D721Med (cell line): ENCODE results near the gene SEPTIN8.

Source experiments
- DNase-seq: peaks from one replicate; pipeline ENCODE4 v3.0.0; 2011; ENCODE audit warnings: low spot score; ENCODE audit not compliant: insufficient read length
- FAIRE-seq: peaks from 2 replicates; lab custom pipeline; 2011; peaks lifted over from hg19 to GRCh38; lab: Jason Lieb, UNC
- CTCF ChIP-seq: IDR thresholded peaks from 2 replicates; pipeline ENCODE4 v1.5.1; 2012; ENCODE audit warnings: mild to moderate bottlenecking, control low read depth; ENCODE audit not compliant: insufficient read depth; ENCODE audit errors: missing control alignments

SEPTIN8 gene

GRCh38 chr5:132816083-132816482, 39.0 kb upstream of the SEPTIN8 start:
- no peak for TF ChIP-seq CTCF
- FAIRE-seq (no peak), DNase-seq (no peak)

- FAIRE-seq: no peak
- TF ChIP-seq CTCF: no peak
- no peak for DNase-seq
Observed at GRCh38 chr5:132815454-132815853, 38.4 kb upstream of the SEPTIN8 start.

- FAIRE-seq: no peak
- no peak for TF ChIP-seq CTCF
Observed at GRCh38 chr5:132814503-132815294, 37.7 kb upstream of the SEPTIN8 start.

GRCh38 chr5:132813599-132814502, 36.8 kb upstream of the SEPTIN8 start:
- no peak for FAIRE-seq
- no peak for DNase-seq
- TF ChIP-seq CTCF: no peak

More at GRCh38 chr5:132814503-132815294, 37.7 kb upstream of the SEPTIN8 start:
- DNase-seq: no peak

- peak; percentile 73 for DNase-seq
- FAIRE-seq: no peak
- TF ChIP-seq CTCF: no peak
Observed at GRCh38 chr5:132812781-132813598, 36.0 kb upstream of the SEPTIN8 start, which contains the start of gene SOWAHA. SOWAHA (plus strand) TSS chr5:132813302; CDS start chr5:132813622, 320 bp downstream.

GRCh38 chr5:132812123-132812765, 35.2 kb upstream of the SEPTIN8 start:
- DNase-seq: no peak
- no peak for TF ChIP-seq CTCF
- FAIRE-seq: no peak
